ENCODE measurements around the gene IDH3G.

The IDH3G gene

DNA sequence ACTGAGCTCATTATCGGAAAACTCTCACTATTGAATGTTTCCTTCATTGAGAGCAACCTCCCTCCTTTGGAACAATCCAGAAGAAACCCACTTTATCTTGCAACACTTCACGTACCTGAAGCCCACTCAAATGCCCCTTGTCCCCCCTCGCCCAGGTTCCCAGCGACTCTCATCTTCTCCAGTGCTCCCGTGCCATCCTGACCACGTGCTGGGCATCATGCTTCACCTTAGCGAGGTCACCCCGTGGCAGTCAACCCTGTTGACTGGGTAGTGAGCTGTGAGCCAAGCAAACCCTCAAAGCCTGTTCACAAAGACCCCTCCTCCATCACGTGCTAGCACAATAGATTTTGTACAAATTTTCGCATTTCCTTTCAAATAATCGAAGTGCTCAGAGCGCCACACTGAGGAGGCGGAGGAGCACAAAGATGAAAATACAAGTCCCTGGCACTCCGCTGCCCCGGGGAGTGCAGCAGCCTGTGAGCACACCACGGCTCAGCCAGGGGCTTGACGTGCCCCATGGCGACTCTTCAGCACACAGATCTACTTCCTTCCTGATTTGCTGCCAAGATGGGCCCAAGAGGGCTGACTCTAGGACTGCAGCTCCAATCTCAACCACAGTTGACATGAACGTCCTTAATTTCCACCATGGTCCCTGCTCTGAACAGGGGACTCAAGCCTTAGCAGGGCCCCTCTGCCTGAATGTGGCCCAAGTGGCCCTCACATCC, 20.6 kb upstream of the IDH3G start:
- FAIRE-seq = no peak

DNA sequence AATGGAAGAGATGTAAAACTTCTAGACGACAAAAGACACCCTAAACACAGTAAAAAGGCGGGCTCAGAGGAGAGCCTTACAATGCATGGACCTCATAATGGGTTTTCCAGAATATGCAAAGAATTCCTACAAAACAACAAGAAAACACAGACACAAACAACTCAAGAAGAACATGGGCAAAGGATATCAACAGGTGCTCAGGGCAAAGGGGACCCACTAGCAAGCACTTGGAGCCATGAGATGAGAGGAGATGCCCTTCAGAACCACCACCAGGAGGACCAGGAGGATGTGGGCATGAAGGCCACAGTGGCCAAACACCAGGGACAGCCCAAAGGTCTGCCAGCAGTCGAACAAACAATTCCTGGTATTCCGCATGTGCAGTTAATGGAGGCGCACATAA, 19.0 kb upstream of the IDH3G start:
- no peak for FAIRE-seq

DNA sequence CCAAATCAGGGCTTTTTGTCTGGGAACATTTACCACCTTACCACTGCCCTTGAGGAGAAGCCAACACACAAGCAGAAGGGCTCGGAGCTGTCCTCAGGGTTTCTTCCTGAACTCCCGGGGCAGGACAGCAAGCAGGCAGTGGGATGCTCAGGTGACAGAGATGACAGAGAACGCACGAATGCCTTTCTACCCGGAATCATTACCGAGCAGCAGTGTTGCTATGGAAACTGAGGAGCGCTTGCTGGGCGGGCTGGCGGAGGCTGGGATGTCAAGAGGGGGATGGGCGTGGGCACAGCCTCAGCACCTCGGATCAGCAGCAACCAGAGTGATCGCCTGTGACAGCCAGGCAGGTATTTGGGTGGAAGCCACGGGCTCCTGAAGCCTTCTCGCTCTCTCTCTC, 18.0 kb upstream of the IDH3G start:
- no peak for FAIRE-seq

DNA sequence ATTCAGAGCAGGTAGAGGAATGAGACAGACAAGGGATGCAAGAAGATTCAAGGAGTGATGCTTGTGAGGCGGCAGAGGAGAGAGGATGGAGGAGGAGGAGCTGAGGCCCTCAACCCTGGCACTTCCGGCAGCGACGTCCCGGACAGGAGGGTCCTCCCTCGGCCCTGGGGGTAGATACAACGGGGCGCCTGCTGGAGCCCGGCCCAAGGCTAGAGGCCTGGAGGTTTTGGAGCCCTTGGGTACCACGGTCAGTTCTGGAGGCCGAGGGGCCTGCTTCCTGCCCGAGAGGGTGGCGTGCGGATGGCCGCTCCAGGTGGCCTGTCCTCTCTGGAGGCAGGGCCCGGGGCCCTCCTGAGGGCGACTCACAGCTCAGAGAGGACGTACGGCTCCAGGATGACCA, 13.8 kb upstream of the IDH3G start:
- no peak for FAIRE-seq

DNA sequence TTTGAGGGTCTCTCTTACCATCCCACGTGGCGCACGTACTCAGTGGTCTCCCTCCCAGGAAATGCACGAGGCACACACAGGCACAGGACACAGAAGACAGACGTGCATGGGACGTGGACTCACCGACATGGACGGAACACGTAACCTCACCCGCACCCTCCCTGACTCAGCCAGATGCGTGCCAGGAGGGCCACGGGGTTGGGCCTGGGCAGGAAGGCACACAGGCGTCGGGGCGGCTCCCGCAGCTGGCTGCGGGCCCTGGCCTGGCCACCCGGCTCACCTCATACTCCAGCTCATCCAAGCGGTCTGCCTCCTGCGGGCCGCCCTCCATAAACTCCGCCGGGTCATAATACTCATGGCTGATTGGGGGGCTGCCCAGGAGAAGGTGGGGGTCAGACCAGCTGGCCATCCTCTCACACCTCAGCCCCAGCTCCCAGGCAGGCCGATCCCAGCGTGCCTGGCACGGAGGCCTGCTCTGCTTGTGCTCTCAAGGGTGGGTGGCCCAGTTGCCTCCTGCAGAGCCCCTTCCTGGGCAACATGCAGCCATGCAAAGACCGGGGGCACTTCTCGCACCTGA, 12.9 kb upstream of the IDH3G start:
- FAIRE-seq = no peak

DNA sequence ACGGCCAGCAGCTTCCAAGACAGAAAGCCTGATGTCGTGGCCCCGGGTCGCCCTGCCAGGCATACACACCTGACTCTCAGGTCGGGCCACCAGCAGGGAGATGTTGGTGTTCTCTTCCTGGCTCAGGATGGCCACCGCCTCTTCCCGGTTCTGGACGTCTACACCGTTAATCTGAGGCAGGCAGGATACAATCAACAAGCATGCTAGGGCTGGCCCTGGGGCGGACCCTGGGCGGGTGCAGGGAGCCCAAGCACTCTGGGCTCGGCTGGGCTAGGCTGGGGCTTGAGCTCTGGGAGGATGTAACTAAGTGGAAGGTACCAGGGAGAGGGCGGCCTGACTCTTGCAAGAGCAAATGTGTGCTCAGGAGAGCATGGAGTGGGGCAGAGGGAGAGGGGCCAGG, 11.3 kb upstream of the IDH3G start:
- FAIRE-seq = no peak

DNA sequence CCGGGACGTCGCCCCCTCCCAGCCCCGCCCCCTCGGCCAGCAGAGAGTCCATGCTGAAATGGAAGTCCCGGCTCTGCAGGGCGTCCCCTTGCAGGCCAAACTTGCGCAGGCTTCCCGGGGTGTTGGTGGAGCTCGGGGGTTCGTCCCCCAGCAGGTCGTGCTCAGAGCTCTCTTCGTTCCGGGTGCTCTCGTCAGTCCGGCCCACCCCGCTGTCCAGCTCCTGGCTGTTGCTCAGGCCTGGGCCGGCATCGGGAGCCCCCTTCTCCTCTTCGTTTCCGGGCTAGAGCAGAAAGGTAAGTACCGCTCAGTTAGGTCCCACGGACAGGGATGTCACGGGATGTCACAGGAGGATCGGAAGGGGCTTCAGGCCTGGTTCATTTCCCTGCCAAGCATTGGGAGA, 10.4 kb upstream of the IDH3G start:
- FAIRE-seq = no peak

DNA sequence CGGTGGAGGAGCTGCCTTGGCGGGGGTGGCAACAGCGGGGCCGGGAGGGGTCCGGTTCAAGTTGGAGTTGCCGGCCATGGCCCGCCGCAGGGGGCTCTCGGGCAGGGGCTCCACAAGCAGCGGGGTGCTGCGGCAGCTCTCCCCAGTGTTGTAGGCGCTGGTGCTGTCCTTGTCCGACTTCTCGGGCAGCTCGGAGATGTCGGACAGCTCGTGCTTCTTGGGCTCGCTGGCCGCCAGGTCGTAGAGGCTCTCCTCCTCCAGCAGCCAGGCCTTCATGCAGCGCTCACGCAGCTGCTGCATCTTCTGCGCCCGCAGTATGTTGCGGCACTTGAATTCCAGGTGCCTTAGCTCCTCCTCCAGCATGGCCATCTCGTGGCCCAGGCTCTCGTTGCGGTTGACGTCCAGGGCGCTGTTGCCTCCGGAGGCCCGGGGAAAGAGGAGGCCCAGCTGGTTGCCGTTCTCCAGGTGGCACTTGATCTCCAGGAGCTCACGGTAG, 10.0 kb upstream of the IDH3G start:
- FAIRE-seq = no peak

DNA sequence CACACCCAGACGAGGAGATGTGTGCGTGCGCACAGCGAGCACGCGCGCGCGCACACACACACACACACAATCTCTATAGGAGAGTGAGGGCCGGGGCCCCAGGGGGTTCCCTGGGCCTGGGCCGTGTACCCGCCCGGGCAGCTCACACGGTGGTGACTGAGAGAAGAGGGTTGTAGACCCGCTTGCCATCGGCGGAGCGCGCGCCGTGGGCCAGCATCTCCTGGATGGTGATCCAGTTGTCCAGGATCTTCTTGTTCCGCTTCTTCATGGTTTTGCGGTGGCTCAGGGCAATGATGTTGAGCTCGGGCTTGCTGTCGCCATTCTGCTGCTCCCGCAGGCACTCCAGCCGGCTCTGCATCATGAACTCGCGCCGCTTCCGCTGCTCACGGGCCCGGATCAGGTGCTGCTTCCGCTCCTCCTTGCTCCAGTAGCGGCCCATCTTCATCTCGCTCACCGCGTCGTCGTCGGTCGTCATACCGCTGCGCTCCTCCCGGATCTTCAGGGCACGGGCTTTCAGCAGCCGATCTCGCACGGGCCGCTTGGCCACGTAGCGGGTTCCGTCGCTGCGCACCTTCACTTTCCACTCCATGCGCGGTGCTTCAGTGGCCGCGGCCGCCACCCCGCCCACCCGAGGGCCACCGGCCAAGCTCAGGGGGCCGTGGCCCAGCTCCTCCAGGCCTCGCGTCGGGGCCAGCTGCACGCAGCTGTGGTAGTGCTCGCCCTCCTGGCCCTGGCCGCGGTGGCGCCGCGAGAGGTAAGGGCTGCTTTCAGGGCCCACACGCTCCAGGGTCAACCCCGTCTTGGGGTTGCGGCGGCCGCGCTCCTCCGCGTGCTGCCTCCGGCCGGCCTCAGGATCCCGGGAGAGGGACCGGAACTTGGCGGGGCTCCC, 9.3 kb upstream of the IDH3G start:
- no peak for FAIRE-seq

DNA sequence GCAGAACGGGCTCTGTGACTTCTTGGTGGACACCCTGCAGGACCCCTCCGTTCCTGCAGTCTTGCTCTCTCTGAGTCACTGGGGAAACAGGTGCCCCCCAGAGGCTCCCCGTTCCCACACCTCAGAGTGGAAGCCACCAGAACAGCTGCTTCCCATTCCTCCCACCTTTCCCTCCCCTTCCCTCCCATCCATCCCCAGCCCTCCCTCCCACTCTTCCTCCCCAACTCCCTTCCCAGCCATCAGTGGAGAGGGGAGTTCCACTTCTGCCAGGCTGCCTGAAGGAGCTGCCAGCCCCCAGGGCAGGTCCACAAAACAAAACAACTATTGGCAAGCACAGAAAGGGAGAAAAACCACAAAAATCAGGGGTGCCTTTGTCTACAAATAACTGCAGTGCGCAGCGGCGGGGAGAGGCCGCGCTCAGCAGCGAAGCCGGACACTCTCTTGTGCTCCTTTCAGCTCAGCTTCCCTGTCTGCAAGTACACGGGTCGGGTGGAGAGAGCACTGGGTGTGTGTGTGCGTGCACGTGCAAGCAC, 8.4 kb upstream of the IDH3G start:
- no peak for FAIRE-seq

DNA sequence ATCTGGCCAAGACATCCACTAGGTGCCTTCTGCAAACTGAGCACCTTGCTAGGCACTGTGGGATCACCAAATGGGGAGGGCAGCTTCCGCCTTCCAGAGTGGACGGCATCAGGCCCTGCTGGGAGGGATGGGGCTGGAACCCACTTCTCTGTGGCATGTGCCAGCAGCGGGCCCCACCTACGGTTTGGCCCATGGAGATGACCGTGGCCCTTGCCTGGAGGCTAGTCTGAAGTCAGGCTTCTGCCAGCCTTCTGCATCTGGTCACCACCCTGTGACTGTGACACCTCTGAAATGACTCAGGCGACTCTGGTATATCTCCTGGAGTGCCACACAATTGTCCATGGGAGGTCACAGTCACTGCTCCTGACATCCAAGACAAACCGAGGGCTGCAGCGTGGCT, 7.5 kb upstream of the IDH3G start:
- FAIRE-seq = no peak

DNA sequence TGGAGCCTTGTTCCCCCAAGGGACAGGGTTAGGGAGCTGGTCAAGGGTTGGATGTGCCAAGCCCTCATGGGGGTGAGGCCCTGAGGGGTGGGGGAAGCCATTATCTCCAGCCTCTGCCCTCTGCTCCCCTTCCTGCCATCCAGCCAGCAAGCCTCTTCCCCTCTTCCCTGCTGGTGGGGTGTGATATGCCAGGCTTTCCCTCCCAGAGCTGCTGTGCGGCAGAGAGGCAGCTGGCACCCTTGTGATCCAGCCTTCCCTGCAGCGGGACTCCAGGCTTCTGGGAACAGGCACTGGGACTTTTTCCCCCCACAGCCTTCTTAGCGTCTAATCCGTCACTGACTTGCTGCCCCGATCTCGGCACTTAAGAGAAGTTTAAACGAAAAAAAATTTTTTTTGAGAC, 6.6 kb upstream of the IDH3G start:
- no peak for FAIRE-seq

DNA sequence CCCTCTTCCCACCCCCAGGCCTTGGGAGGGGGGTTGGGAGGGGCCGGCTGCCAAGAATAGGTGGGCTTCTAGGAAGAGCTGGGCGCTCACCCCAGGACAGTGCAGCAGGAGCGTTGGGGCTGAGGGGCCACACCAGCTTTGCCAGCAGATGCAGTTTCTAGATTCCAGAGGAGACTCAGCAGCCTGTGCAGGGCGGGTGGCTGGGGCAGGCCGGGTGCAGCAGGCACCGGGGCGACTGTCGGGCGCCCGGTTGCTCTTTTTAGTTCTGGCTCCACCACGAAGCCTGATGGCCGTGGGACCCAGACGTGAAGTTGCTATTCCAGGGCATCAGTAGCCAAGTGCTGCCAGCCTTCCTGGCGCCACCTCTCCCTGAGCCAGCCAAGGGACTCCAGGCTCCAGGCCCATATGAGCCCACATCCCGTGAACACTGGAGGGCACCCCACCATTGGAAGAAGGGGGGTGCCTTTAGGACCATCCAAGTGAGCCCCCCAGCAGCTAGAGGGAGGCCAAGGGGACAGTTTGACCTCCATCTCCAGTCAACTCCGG, 6.1 kb upstream of the IDH3G start:
- no peak for FAIRE-seq

DNA sequence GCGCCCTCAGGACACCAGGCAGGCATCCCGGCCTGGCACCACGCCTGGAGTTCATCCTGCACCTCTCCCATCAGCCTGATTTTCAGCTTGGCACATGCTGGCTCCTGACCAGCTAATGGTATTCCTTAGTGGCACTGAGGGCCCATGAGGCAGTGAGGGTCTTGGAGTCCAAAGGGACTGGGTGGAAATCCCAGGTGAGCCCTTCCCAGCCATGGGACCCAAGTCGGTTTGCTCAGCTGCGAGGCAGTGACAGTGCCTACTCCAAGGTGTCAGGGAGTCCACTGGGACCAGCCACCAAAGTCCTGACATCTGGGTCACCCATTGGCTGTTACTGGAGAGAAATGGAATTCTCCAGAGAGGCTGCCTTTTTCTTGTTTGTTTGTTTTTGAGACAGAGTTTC, 5.2 kb upstream of the IDH3G start:
- no peak for FAIRE-seq

DNA sequence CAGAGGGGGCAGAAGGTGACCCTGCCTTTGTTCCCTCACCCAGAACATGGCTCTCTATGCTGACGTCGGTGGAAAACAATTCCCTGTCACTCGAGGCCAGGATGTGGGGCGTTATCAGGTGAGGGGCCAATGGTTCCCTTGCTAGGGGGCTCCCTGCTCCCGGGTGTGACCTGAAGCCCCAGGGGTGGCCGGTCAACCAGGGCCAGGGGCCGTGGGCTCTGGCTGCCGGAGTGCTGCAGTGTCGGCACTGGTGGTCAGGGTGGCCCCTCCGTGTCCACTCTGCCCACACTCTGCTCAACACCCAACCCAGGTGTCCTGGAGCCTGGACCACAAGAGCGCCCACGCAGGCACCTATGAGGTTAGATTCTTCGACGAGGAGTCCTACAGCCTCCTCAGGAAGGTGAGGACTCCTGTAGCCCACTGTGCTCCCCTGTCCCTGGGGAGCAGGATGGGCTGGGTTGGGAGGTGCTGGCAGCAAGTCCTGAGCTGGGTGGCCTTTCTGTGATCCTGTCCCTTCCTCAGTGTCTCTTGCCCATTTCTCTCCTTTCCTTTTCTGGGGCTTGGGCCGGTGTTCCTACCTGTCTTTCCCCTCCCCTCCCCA, 3.3 kb upstream of the IDH3G start:
- FAIRE-seq = no peak

DNA sequence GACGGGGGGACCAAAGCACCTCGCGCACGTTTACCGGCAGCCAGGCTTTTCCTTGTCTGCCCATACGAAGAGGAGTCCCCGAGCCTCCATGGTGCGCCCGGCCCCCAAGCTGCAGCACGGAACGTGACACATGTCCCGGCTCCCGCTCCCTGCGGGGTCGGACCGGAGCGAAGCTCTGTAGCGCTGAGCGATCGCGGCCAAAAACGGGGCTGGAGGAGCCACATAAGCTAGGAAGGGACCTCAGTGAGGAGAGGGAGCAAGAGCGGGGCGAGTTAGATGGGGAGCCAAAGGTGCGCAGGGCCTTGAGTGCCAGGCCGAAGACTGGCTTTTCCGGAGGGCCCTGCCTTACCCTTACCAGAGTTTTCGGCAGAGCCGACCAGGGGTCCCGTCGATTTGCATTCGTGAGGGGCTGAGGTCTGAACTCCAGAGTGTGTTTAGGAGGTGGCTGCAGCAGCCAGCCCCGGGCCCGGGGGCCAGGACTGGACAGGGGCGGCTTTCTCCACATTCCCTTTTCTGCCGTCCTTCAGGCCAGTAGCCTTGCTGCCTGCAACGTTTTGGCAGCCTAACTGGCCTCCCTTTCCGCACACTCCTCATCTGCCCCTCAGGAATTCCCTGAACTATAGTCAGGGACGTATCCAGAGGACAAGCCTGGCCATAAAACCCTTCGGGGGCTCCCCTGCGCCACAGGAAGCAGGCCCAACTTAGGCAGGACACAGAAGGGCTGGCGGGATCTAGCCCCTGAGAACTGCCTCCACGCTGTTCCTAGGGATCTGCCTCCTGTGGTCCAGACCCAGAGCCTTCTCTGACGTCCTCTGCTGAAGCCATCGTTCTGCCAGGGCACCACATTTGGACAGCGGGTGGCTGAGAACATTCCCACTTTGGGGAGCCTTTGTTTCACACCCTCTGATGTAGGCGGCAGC, 982 bp upstream of the IDH3G start:
- FAIRE-seq = no peak

DNA sequence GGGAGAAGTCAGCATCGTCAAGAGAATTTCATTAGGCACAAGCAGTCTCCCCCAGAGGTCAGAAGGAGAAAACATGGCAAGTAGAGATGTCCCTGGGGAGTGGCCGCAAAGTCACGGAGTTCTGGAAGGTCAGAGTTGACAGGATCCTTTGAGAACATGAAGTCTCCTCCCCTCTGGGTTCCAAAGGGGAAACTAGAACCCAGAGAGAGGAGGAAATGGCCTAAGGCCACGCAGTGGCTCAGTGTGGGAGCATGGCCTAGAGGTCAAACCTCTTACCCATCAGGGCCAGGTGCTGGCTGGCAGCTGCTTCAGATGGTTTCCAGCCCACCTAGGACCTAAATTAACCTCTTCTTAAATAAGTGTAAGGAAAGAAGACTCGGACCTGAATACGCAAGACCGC, 884 bp downstream of the IDH3G start:
- FAIRE-seq = no peak

DNA sequence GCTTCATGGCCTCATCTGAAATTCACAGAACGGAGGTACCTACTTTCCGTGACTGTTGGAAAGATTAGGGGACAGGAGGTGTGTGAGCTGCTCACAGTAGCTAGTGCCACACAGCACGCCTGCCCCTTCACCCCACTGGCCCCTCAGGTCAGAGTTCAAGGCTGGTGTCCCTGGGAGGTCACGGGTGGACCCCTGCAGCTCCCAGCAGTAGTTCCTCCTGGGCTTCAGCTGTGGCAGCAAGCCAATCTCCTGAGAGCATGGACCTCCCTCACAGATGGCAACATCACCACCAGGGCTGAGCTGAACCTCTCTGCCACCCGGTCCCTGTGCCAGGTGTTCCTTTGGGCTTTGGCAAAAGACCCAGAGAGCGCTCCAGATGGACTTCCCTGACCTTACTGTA, 1.8 kb downstream of the IDH3G start:
- FAIRE-seq = no peak

DNA sequence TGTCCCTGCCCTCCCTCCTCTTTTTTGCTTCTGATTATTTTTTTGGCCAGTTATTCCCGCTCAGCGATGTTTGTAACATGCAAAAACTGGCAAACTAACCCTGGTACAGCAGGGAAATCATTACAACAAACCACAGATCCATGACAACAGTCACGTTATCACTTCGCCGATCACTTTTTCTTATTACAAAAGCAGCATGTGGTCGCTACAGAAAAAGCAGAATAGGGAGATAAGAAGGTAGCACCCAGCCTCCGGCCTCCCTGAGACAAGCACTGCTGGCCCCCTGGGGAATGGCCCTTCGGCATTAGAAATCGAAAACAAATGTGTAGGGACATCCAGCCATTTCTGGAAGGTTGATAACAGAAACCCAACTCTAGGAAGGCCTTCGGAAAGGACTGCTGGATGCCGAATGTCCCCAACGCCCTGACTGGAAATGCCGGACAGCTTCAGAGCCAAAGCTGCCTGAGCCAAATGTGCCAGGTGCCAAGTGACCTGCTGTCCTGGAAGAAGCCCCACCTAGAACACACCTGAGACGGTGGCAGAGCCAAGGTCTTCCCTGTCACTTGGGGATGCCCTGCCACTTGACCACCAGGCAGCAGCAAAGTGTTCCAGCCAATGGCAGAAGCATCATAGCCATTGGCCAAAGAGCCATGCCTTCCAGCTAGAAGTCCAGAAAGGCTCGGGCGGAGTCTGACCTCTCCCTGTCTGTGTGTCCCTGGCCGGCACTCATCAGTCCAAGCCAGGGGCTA, 2.9 kb downstream of the IDH3G start:
- FAIRE-seq = no peak

DNA sequence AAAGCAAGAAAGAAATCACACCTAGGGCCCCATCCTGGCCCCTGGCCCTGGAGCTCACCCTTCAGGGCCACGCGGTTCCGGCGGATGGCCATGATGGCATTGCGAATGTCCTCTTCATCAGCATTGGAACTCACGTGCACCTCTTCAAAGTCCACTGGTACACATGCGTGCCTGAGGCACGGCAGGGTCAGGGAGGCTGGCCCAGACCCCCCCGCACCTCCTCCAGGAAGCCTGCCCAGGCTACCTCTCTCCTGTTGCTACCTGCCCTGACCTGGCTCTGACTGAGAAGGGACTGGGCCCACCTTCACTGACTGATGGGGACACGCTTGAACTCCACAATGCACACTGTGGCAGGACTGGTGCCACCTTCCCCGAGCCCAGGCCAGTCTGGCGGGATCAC, 4.5 kb downstream of the IDH3G start:
- FAIRE-seq = no peak

DNA sequence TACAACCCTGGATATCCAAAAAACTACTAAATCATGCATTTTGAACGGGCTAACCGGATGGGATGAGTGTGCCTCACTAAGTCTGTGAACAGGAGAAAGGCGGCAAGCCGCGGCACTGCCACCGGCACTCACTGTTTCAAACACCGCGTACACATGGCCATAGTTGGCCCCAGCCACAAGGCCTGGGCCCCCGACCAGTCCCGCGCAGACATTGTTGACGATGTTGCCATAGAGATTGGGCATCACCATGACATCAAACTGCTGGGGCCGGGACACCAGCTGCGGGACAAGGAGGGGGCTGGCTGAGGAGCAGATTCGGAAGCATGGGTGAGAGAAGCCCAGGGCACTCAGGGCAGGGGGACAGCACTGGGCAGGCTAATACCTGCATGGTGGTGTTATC, 7.5 kb downstream of the IDH3G start:
- no peak for FAIRE-seq

Measured in colon (tissue), 2 donors.